Caco-2 (cell line): ENCODE measurements around the gene RAB23. TPM values are rescaled to one million over a fixed set of nuclear protein-coding genes. Genes with fewer than 3 reads are reported as not detected.

Source experiments
- Bru-seq: library from RNA; stranded (reverse); fragments of 400-500 nt; gene quantifications from one replicate; lab custom pipeline; 2021; lab: Mats Ljungman, UMichigan
- BruChase-seq, 2 experiments: library from RNA; stranded (reverse); fragments of 400-500 nt; gene quantifications; one replicate each; lab custom pipeline; 2021; lab: Mats Ljungman, UMichigan
- BruUV-seq: library from RNA; stranded (reverse); fragments of 400-500 nt; replicated peaks from 2 replicates; lab custom pipeline; 2021; lab: Mats Ljungman, UMichigan
- CTCF ChIA-PET: fragments of 300-600 bp; sonication (Branson Sonifier 250); formaldehyde crosslinking; loops from one replicate; lab custom pipeline; 2022; ENCODE audit warnings: antibody characterized with exemption; lab: Charles Lee
- POLR2A ChIA-PET: fragments of 300-600 bp; sonication (Branson Sonifier 250); formaldehyde crosslinking; loops from one replicate; lab custom pipeline; 2022; ENCODE audit warnings: antibody characterized with exemption; lab: Charles Lee
- DNase-seq, 2 experiments: peaks; one replicate each; pipeline versions ENCODE4 v3.0.0 to v3.0.0-alpha.2; 2020 to 2022
- H3K27me3 ChIP-seq: replicated peaks from 2 replicates; pipeline ENCODE4 v1.6.0; 2011; ENCODE audit warnings: low read length; ENCODE audit not compliant: control insufficient read depth, insufficient read depth
- H3K36me3 ChIP-seq: 2 replicates; pipeline ENCODE4 v1.5.1; 2011; ENCODE audit warnings: low read length; ENCODE audit not compliant: control insufficient read depth, insufficient read depth
- H3K4me1 ChIP-seq: fragments of 250-450 bp; sonication (Bioruptor Pico); 2 replicates; pipeline ENCODE4 v1.5.1; 2020; ENCODE audit warnings: mild to moderate bottlenecking
- H3K4me3 ChIP-seq: 2 replicates; pipeline ENCODE4 v1.5.1; 2011; ENCODE audit warnings: low read depth, mild to moderate bottlenecking, control low read depth, low read length
- H3K9me3 ChIP-seq: fragments of 250-450 bp; sonication (Bioruptor Pico); 2 replicates; pipeline ENCODE4 v1.5.1; 2020; ENCODE audit warnings: mild to moderate bottlenecking, moderate library complexity
- H3K27ac Mint-ChIP-seq: one replicate; pipeline ENCODE4 v1.8.0; 2022; ENCODE audit warnings: mixed read lengths; ENCODE audit not compliant: unreplicated experiment
- H3K27me3 Mint-ChIP-seq: one replicate; pipeline ENCODE4 v1.8.0; 2022; ENCODE audit warnings: mixed read lengths; ENCODE audit not compliant: insufficient read depth, unreplicated experiment
- H3K36me3 Mint-ChIP-seq: one replicate; pipeline ENCODE4 v1.8.0; 2022; ENCODE audit warnings: mild to moderate bottlenecking, mixed read lengths; ENCODE audit not compliant: insufficient read depth, unreplicated experiment
- H3K4me1 Mint-ChIP-seq: one replicate; pipeline ENCODE4 v1.8.0; 2022; ENCODE audit warnings: low read depth, mixed read lengths; ENCODE audit not compliant: unreplicated experiment
- H3K4me3 Mint-ChIP-seq: one replicate; pipeline ENCODE4 v1.8.0; 2022; ENCODE audit warnings: mild to moderate bottlenecking, moderate library complexity, mixed read lengths; ENCODE audit not compliant: unreplicated experiment
- H3K9me3 Mint-ChIP-seq: one replicate; pipeline ENCODE4 v1.8.0; 2022; ENCODE audit warnings: mixed read lengths; ENCODE audit not compliant: unreplicated experiment
- intact Hi-C: fragments of 100-400 bp; cut with micrococcal nuclease; formaldehyde crosslinking; loops from one replicate; pipeline ENCODE4 v1.10.0; 2022; ENCODE audit not compliant: unreplicated experiment
- long read RNA-seq: library from polyadenylated mRNA; stranded (forward); transcript quantifications from one replicate; pipeline ENCODE4 v2.0.0, GENCODE V29; 2022
- total RNA-seq: library from RNA; stranded (reverse); gene quantifications from 2 replicates; pipeline ENCODE4 v1.2.3, GENCODE V29; 2022
- TF ChIP-seq, protein P1 (sequence below), 2 experiments: fragments of 200-600 bp in 1 of 2; IDR thresholded peaks; 1 replicate in 1 of 2; 2 replicates in 1 of 2; pipeline versions ENCODE4 v1.5.1 to v1.8.0; 2011 to 2022; ENCODE audit warnings: antibody characterized with exemption in 1 of 2, control low read depth in 1 of 2, inconsistent platforms in 1 of 2, low read depth in 1 of 2, low read length in 1 of 2, mild to moderate bottlenecking in 1 of 2, moderate library complexity in 1 of 2; ENCODE audit not compliant: insufficient read depth in 1 of 2, severe bottlenecking in 1 of 2, unreplicated experiment in 1 of 2

Gene RAB23
- total RNA-seq (12.6 and 13.7 TPM in 2 replicates), Bru-seq, nascent RNA (percentile 72 among the genes with signal in this experiment), BruChase-seq, experiment 1, labeled RNA remaining after a 2-hour chase (percentile 81 among the genes with signal in this experiment), BruChase-seq, experiment 2, labeled RNA remaining after a 6-hour chase (percentile 65 among the genes with signal in this experiment)
- long read RNA-seq, full-length matches to known transcripts: 51 of 73 reads
- long read RNA-seq, partial matches to known transcripts: 2 of 73 reads
- long read RNA-seq, other reads (novel, unspliced or antisense): 20 of 73 reads

DNA sequence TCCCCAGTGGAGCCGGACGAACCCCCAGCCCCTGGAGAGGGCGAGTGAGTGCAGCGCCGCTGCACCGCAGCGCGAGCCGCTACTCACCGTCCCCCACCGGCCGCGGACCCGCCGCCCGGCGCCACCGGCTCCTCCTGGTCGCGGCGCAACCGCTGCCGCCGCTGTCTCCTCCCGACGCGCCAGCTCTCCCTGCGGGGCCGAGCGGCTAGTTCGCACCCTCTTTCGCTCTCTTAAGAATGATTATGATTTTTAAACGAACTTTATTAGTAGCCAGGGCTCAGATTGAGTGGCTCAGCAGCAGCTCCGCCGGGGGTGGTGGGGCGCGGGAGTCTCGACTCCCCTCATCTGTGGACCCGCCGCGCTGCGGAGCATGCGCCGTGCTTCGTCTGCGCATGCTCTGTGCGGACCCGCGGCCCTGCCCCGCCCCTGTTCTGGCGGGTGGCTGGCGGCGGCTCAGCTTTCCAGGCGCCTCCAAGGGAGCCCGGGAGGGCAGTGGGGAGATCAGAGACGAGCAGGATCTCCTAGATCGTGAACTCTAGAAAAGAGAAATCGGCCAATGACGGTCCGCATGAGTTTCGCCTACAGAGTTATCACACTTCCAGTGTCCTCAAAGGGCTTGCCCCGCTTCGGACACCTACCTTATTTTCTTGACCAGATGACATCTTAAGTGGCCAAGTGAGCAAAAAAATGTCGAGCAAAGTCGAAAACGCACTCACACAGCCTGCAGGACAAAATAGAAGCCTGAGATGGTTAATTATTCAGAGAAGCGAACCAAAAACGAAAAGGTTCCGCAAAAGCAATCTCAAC lies at the start of gene RAB23:
RAB23 (minus strand) TSS at position 372 of the 807 bp plus-strand sequence. CDS start 11,927 bp downstream, outside the sequence.
- CTCF ChIA-PET: interaction anchor here (0.5 to 1.9 kb wide), 8 partner anchors 14 to 95 kb away, joined by 3 to 8 read pairs (median 4); partner anchors contain the start of genes BAG2 and PRIM2
- Histone ChIP-seq H3K27me3 (no peaks in the 10 kb centered on the region), H3K36me3 (no peaks in the 10 kb centered on the region), H3K4me1 (peaks cover 4% of the 10 kb centered on the region; the same call in 1 of the 2 replicates), H3K9me3 (no peaks in the 10 kb centered on the region), H3K4me3 (peak within 1 kb of the TSS; percentile 78)
- peaks cover 10% of the 10 kb centered on the region for H3K4me1 Mint-ChIP-seq
- POLR2A ChIA-PET: interaction anchor here (0.5 to 0.6 kb wide), 2 partner anchors 50 to 127 kb away, joined by 3 to 4 read pairs; partner anchors contain the start of gene BAG2
- DNase-seq: peak; percentile 81 to 93
- H3K9me3 Mint-ChIP-seq: no peaks in the 10 kb centered on the region
- H3K27ac Mint-ChIP-seq: peak within 1 kb of the TSS; percentile 90
- no TSS peak for BruUV-seq
- H3K27me3 Mint-ChIP-seq: no peaks in the 10 kb centered on the region
- peaks cover 12% of the 10 kb centered on the region for H3K36me3 Mint-ChIP-seq
- TF ChIP-seq, protein P1, sequence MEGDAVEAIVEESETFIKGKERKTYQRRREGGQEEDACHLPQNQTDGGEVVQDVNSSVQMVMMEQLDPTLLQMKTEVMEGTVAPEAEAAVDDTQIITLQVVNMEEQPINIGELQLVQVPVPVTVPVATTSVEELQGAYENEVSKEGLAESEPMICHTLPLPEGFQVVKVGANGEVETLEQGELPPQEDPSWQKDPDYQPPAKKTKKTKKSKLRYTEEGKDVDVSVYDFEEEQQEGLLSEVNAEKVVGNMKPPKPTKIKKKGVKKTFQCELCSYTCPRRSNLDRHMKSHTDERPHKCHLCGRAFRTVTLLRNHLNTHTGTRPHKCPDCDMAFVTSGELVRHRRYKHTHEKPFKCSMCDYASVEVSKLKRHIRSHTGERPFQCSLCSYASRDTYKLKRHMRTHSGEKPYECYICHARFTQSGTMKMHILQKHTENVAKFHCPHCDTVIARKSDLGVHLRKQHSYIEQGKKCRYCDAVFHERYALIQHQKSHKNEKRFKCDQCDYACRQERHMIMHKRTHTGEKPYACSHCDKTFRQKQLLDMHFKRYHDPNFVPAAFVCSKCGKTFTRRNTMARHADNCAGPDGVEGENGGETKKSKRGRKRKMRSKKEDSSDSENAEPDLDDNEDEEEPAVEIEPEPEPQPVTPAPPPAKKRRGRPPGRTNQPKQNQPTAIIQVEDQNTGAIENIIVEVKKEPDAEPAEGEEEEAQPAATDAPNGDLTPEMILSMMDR (IDR thresholded peaks at IDR 0.05; ENCODE audit: insufficient read depth in 1 of 2, low read depth in 1 of 2, low read length in 1 of 2, severe bottlenecking in 1 of 2, unreplicated experiment in 1 of 2): no peak
- intact Hi-C loops: loop anchor here (1.0 to 2.0 kb wide), 4 partner anchors 32 to 95 kb away; partner anchors contain the start of genes BAG2 and PRIM2
- H3K4me3 Mint-ChIP-seq: peak within 1 kb of the TSS; percentile 94

- no peak overlapping the region for H3K4me3 Mint-ChIP-seq
- no peaks in the 10 kb centered on the region for H3K27me3 Mint-ChIP-seq
- POLR2A ChIA-PET: no interaction called here
- H3K36me3 Mint-ChIP-seq: no peaks in the 10 kb centered on the region
- H3K4me1 Mint-ChIP-seq: no peaks in the 10 kb centered on the region
- Histone ChIP-seq H3K9me3 (no peaks in the 10 kb centered on the region), H3K4me3 (no peak overlapping the region), H3K4me1 (no peaks in the 10 kb centered on the region), H3K27me3 (no peaks in the 10 kb centered on the region), H3K36me3 (no peaks in the 10 kb centered on the region)
- H3K27ac Mint-ChIP-seq: no peak overlapping the region
- TF ChIP-seq, protein P1 (IDR thresholded peaks at IDR 0.05; ENCODE audit: insufficient read depth in 1 of 2, low read depth in 1 of 2, low read length in 1 of 2, severe bottlenecking in 1 of 2, unreplicated experiment in 1 of 2): no peak
- CTCF ChIA-PET: interaction anchor here (1.3 kb wide), 1 partner anchor 45 kb away, joined by 3 read pairs; no protein-coding TSS in a partner anchor
- H3K9me3 Mint-ChIP-seq: peaks cover 5% of the 10 kb centered on the region
- DNase-seq: no peak
- intact Hi-C loops: loop anchor here (1.0 to 5.0 kb wide), 3 partner anchors 46 to 76 kb away; partner anchors contain the start of gene RAB23
- no TSS peak for BruUV-seq
These were observed 46.2 kb upstream of the RAB23 start for GRCh38 chr6:57268294-57268640.
